Thyroid gland (tissue), 4 donors: ENCODE data around the gene DNAJC17. TPM values are rescaled to one million over a fixed set of nuclear protein-coding genes. Genes with fewer than 3 reads are reported as not detected.

ENCODE experiments used
- DNase-seq, 2 donors: peaks; one replicate each; pipeline ENCODE4 v3.0.0-alpha.2; 2019
- H3K27ac ChIP-seq, 3 donors: fragments of 200-600 bp; sonication (generic); 1 replicate in 2 of 3; 2 replicates in 1 of 3; pipeline ENCODE4 v1.5.1; 2016 to 2019; ENCODE audit warnings: mild to moderate bottlenecking in 1 of 3, moderate library complexity in 1 of 3
- H3K27me3 ChIP-seq: fragments of 200-600 bp; sonication (generic); one replicate; pipeline ENCODE4 v1.5.1; 2019
- H3K36me3 ChIP-seq, 2 donors: fragments of 200-600 bp; sonication (generic); one replicate each; pipeline ENCODE4 v1.5.1; 2016 to 2019
- H3K4me1 ChIP-seq, 2 donors: fragments of 200-600 bp; sonication (generic); one replicate each; pipeline ENCODE4 v1.5.1; 2017 to 2019
- H3K4me3 ChIP-seq, 3 donors: fragments of 200-600 bp; sonication (generic); replicated peaks in 1 of 3; 1 replicate in 2 of 3; 2 replicates in 1 of 3; pipeline ENCODE4 v1.5.1; 2016; ENCODE audit warnings: mild to moderate bottlenecking in 1 of 3
- H3K9me3 ChIP-seq: fragments of 200-600 bp; sonication (generic); one replicate; pipeline ENCODE4 v1.5.1; 2017
- POLR2A ChIP-seq, 2 donors: fragments of 450-650 bp; IDR thresholded peaks; one replicate each; pipeline ENCODE4 v1.6.1; 2017; ENCODE audit warnings: antibody characterized with exemption in 2 of 2, mild to moderate bottlenecking in 2 of 2, moderate library complexity in 1 of 2
- WGBS, 2 donors: methylation state at CpG; one replicate each; pipeline ENCODE4 v1.1.5; 2017; 5-methylcytosine and 5-hydroxymethylcytosine counted together
- intact Hi-C: fragments of 100-400 bp; cut with DNase I; formaldehyde crosslinking; loops from one replicate; pipeline ENCODE4 v1.15.1; 2023
- total RNA-seq, 4 donors: library from RNA; depleted of rRNA; stranded (reverse); fragments of >200 nt; gene quantifications; one replicate each; pipeline ENCODE4 v1.2.3, GENCODE V29; 2016
- TF ChIP-seq, protein P1 (sequence below), 6 experiments: fragments of 200-600 bp in 3 of 6; fragments of 450-650 bp in 3 of 6; sonication (generic) in 3 of 6; IDR thresholded peaks; one replicate each; pipeline ENCODE4 v1.5.1; 2016 to 2019; ENCODE audit warnings: antibody characterized with exemption in 6 of 6, mild to moderate bottlenecking in 2 of 6, inconsistent platforms in 1 of 6, moderate library complexity in 1 of 6

DNAJC17 gene
- total RNA-seq, 4 donors from 2014 or later: 21.6 to 51.9 (median 45.8) TPM

DNA sequence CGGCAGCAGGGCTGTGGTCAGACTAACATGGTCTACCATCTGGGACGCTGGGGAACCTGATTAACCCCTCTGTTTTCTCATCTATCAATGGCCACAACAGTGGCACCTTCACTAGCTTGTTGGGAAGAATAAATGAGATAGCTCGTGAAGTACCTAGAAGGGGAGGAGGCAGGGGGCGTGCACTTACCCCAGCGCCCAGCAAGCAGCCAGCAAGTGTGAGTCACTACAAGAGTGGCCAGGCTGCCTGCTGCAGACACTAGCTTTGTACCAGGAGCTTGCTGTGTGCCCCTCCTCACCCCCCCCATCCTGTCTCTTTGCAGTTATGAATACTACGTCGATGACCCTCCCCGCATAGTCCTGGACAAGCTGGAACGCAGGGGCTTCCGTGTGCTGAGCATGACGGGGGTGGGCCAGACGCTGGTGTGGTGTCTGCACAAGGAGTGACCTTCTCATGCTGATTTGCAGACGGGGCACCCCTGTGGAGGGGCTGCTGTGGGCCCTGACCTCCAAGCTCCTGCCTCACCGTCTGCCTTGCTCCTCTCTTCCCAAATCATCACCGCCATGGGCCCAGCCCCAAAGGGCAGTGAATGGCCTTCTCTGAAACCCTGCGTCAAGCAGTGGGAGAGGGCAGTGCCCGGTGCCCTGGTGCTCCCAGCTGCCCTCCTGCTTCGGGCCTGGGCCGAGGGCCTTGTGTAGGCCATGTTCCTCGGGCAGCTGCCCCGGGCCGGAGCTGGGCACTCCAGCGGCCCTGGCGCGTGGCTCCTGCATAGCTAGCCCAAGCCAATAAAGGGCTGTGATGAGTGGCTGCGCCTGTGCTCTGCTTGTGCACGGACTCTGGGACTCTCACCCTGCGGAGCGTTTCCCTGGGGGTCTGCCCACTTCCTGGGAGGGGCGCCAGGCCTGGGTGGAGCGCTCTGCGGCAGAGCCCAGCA is 40.1 kb downstream of the DNAJC17 start:
- H3K4me3 ChIP-seq: no peak overlapping the region
- DNase-seq: no peak
- H3K9me3 ChIP-seq: no peaks in the 10 kb centered on the region
- WGBS, 2 donors: 93 to 95% methylated on average over 19 to 26 of the region's 32 CpGs
- peaks cover 0 to 3% of the 10 kb centered on the region in 2 donors for H3K36me3 ChIP-seq
- no peak overlapping the region for H3K27ac ChIP-seq
- intact Hi-C loops: loop anchor here (10.0 kb wide), 1 partner anchor 128 kb away; the partner anchor contains the start of gene VPS18
- TF ChIP-seq POLR2A (IDR thresholded peaks at IDR 0.05): no peak
- no peaks in the 10 kb centered on the region for H3K27me3 ChIP-seq
- peaks cover 18 to 50% of the 10 kb centered on the region in 2 donors for H3K4me1 ChIP-seq

DNA sequence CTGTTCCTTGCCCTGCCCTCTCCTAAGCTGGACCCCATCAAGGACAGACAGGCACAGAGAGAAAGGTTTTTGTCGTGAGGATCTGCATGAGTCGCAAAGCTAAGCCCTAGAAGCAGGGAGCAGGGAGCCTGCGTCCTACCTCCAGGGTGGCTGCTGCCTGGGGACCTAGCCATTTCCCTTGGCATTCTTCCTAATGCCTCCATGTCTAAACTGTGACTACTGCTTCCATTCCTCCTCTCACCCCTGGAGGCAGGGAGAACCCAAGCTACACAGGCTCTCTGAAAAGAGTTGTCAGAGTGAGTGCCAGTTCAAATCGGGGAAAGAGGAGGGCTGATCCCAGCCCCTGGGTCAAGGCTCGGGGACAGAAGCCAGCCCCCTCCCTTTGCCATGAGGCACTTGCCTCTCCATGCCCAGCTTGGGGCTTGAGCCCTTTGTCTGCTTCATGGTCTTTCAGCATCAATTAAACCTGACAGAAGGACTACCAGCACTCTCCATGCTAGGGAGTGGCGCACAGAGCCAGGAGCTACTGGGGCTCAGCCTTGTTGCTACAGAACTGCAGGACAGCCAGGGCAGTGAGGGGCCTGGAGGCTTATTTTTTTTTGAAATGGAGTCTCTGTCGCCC is 41.0 kb downstream of the DNAJC17 start:
- TF ChIP-seq, protein P1, sequence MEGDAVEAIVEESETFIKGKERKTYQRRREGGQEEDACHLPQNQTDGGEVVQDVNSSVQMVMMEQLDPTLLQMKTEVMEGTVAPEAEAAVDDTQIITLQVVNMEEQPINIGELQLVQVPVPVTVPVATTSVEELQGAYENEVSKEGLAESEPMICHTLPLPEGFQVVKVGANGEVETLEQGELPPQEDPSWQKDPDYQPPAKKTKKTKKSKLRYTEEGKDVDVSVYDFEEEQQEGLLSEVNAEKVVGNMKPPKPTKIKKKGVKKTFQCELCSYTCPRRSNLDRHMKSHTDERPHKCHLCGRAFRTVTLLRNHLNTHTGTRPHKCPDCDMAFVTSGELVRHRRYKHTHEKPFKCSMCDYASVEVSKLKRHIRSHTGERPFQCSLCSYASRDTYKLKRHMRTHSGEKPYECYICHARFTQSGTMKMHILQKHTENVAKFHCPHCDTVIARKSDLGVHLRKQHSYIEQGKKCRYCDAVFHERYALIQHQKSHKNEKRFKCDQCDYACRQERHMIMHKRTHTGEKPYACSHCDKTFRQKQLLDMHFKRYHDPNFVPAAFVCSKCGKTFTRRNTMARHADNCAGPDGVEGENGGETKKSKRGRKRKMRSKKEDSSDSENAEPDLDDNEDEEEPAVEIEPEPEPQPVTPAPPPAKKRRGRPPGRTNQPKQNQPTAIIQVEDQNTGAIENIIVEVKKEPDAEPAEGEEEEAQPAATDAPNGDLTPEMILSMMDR (IDR thresholded peaks at IDR 0.05): no peak
- TF ChIP-seq POLR2A (IDR thresholded peaks at IDR 0.05): no peak
- intact Hi-C loops: loop anchor here (10.0 kb wide), 1 partner anchor 128 kb away; the partner anchor contains the start of gene VPS18
- no peak for DNase-seq
- 81 to 87% methylated on average over 5 to 7 of the region's 7 CpGs for WGBS, 2 donors
- no peaks in the 10 kb centered on the region for H3K27me3 ChIP-seq
- no peaks in the 10 kb centered on the region for H3K9me3 ChIP-seq
- no peak overlapping the region for H3K4me3 ChIP-seq
- H3K27ac ChIP-seq: no peak overlapping the region
- peaks cover 18 to 50% of the 10 kb centered on the region in 2 donors for H3K4me1 ChIP-seq
- H3K36me3 ChIP-seq: peaks cover 0 to 3% of the 10 kb centered on the region in 2 donors

DNA sequence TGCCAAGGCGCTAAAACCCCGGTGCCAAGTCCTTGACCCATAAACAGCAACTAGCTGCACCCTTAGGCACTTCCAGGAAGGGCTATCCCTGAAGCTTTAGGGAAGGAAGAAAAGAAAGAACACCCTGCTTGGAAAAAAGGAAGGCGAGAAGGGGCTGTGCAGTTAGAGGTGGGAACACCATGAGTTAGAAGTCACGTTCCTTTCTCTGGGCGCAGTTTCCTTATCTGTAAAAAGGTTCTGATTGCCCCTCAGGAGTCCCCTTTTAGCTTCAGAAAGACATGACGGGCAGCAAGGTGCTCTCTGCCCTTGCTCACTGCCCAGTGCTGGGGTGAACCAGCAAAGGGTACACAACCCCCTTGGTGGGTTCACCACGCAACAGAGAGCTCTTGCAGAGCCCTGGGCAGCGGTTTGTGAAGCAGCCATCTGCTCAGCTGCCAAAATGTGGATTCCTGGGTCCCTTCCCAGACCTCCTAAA is 42.6 kb downstream of the DNAJC17 start:
- Histone ChIP-seq H3K27me3 (no peaks in the 10 kb centered on the region), H3K36me3 (peaks cover 0 to 3% of the 10 kb centered on the region in 2 donors), H3K9me3 (no peaks in the 10 kb centered on the region), H3K27ac (peak overlapping the region; percentile 70 to 87 (median 76)), H3K4me1 (peaks cover 18 to 42% of the 10 kb centered on the region in 2 donors), H3K4me3 (peak overlapping the region in 2 of 3 donors; percentile 6 to 48)
- TF ChIP-seq, protein P1 (IDR thresholded peaks at IDR 0.05): no peak
- no peak for TF ChIP-seq POLR2A (IDR thresholded peaks at IDR 0.05)
- peak in 1 of 2 donors; percentile 24 for DNase-seq
- 28 to 34% methylated on average over 8 of the region's 8 CpGs for WGBS, 2 donors
- intact Hi-C loops: loop anchor here (10.0 kb wide), 1 partner anchor 130 kb away; the partner anchor contains the start of gene VPS18

DNA sequence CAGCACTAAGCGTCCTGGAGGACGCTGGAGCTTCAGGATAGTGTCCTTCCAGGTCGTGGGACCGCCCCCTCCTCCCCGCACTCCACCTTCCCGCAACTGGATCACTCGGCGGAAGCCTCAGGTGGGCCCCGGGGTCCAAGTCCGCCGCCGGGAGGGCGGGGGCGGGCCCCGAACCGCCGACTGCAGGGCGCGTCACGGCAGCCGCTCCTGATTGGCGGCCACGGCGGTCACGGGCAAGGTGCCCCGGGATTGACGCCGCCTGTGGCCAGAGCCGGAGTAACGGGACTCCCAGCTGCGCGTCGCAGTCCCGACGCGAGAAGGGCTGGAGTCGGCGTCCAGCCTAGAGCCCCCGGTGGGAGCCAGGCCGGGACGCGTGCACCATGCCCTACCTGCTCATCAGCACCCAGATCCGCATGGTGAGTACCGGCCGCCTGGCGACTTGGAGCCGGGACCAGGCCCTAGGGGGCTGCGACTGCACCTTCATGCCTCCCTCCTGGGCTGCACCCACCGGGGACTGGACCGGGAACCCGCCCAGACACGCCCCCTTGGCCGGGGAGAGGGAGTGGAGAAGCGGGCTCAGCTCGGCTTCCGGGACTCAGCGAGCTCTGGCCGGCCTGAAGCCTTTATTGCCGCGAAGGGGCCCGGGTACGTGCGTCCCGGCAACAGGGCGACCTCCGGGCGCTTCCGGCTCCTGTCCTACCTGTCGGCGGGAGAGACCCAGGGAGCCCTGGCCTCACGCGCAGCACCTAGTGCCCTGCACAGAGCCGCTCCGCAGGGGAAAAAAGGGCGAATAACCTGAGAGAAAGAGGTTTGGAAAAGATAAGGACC is 43.3 kb downstream of the DNAJC17 start, which contains the start of gene GCHFR:
Gene GCHFR, plus strand, starts transcription at position 268 of the 828 bp plus-strand sequence. Its CDS starts 113 bp downstream, at position 381.
- Histone ChIP-seq H3K9me3 (no peaks in the 10 kb centered on the region), H3K27ac (peak within 1 kb of the TSS; percentile 70 to 87 (median 76)), H3K36me3 (peaks cover 0 to 3% of the 10 kb centered on the region in 2 donors), H3K4me1 (peaks cover 18 to 35% of the 10 kb centered on the region in 2 donors), H3K27me3 (no peaks in the 10 kb centered on the region), H3K4me3 (peak within 1 kb of the TSS; percentile 2 to 48 (median 6))
- intact Hi-C loops: loop anchor here (10.0 kb wide), 1 partner anchor 131 kb away; the partner anchor contains the start of gene VPS18
- TF ChIP-seq POLR2A (IDR thresholded peaks at IDR 0.05): peak in 1 of 2 donors; percentile 67
- TF ChIP-seq, protein P1 (IDR thresholded peaks at IDR 0.05): peak in 3 of 6 experiments; percentile 27 to 48 (median 48)
- WGBS, 2 donors: 0% methylated on average over 8 to 11 of the region's 75 CpGs
- peak; percentile 86 to 88 for DNase-seq
